Liver (tissue), 2 donors: ENCODE results near the gene LAMA5.

Experiments used
- EGR1 ChIP-seq, 2 donors: IDR thresholded peaks; 2 replicates each; pipeline ENCODE4 v1.6.1; 2016 to 2018; ENCODE audit warnings: antibody characterized with exemption in 2 of 2, low read depth in 2 of 2
- TAF1 ChIP-seq: conservative IDR thresholded peaks from 2 replicates; pipeline ENCODE4 v1.6.1; 2016; ENCODE audit warnings: antibody characterized with exemption, mild to moderate bottlenecking
- donor health status: healthy.

- TF ChIP-seq EGR1 (IDR thresholded peaks at IDR 0.05; ENCODE audit: low read depth in 2 of 2) (no peak), TAF1 (no peak)
Measured at GRCh38 chr20:62372042-62372993, 5.2 kb upstream of the LAMA5 start.
